Chondrocyte (in vitro differentiated cells): ENCODE data around the gene LEKR1. TPM values are rescaled to one million over a fixed set of nuclear protein-coding genes. Genes with fewer than 3 reads are reported as not detected.

Source experiments
- DNase-seq: peaks from one replicate; pipeline ENCODE4 v3.0.0; 2021; ENCODE audit warnings: mixed read lengths, low spot score
- H3K27ac Mint-ChIP-seq: one replicate; pipeline ENCODE4 v1.8.0; 2021; ENCODE audit warnings: mild to moderate bottlenecking, moderate library complexity, mixed read lengths; ENCODE audit not compliant: unreplicated experiment
- H3K27me3 Mint-ChIP-seq: 2 replicates; pipeline ENCODE4 v1.8.0; 2021; ENCODE audit warnings: low read depth, mixed read lengths
- H3K36me3 Mint-ChIP-seq: 2 replicates; pipeline ENCODE4 v1.8.0; 2021; ENCODE audit warnings: low read depth, mixed read lengths
- H3K4me1 Mint-ChIP-seq: 2 replicates; pipeline ENCODE4 v1.8.0; 2021; ENCODE audit warnings: low read depth, mild to moderate bottlenecking, mixed read lengths
- H3K4me3 Mint-ChIP-seq: one replicate; pipeline ENCODE4 v1.8.0; 2021; ENCODE audit warnings: mild to moderate bottlenecking, moderate library complexity, mixed read lengths; ENCODE audit not compliant: unreplicated experiment
- H3K9me3 Mint-ChIP-seq: 2 replicates; pipeline ENCODE4 v1.8.0; 2021; ENCODE audit warnings: low read depth, mixed read lengths
- CTCF ChIP-seq: fragments of 200-600 bp; sonication (generic); IDR thresholded peaks from 2 replicates; pipeline ENCODE4 v1.5.0; 2021; ENCODE audit warnings: antibody characterized with exemption, mild to moderate bottlenecking, moderate library complexity
- total RNA-seq: library from RNA; stranded (reverse); gene quantifications from 3 replicates; pipeline ENCODE4 v1.2.1, GENCODE V29; 2021

LEKR1 gene
- total RNA-seq, 1 donor from 2014 or later = 0.45 TPM

- peak overlapping the region; percentile 20 for H3K27ac Mint-ChIP-seq
Observed at GRCh38 chr3:157082305-157082982, 256.3 kb downstream of the LEKR1 start.

GRCh38 chr3:157083824-157084223 lies 257.7 kb downstream of the LEKR1 start:
- Mint-ChIP-seq H3K9me3 (no peaks in the 10 kb centered on the region), H3K27me3 (no peaks in the 10 kb centered on the region), H3K27ac (no peak overlapping the region), H3K4me1 (peaks cover 64% of the 10 kb centered on the region), H3K36me3 (no peaks in the 10 kb centered on the region), H3K4me3 (no peak overlapping the region)
- DNase-seq = no peak
- no peak for TF ChIP-seq CTCF

More at GRCh38 chr3:157082305-157082982, 256.3 kb downstream of the LEKR1 start:
- Mint-ChIP-seq H3K4me3 (no peak overlapping the region), H3K4me1 (peaks cover 65% of the 10 kb centered on the region), H3K36me3 (no peaks in the 10 kb centered on the region), H3K27me3 (no peaks in the 10 kb centered on the region), H3K9me3 (no peaks in the 10 kb centered on the region)
- no peak for DNase-seq
- TF ChIP-seq CTCF = no peak

- Mint-ChIP-seq H3K4me3 (no peak overlapping the region), H3K27me3 (no peaks in the 10 kb centered on the region), H3K27ac (peak overlapping the region; percentile 95), H3K4me1 (peaks cover 74% of the 10 kb centered on the region), H3K36me3 (no peaks in the 10 kb centered on the region), H3K9me3 (no peaks in the 10 kb centered on the region)
- no peak for DNase-seq
- no peak for TF ChIP-seq CTCF
Observed at GRCh38 chr3:157086060-157086750, 260.1 kb downstream of the LEKR1 start.

- Mint-ChIP-seq H3K4me1 (peaks cover 74% of the 10 kb centered on the region), H3K36me3 (no peaks in the 10 kb centered on the region), H3K27ac (peak overlapping the region; percentile 95), H3K9me3 (no peaks in the 10 kb centered on the region), H3K27me3 (no peaks in the 10 kb centered on the region), H3K4me3 (no peak overlapping the region)
- DNase-seq = no peak
- TF ChIP-seq CTCF = no peak
Observed at GRCh38 chr3:157086775-157087174, 260.6 kb downstream of the LEKR1 start.

GRCh38 chr3:157087373-157087772 lies 261.2 kb downstream of the LEKR1 start:
- Mint-ChIP-seq H3K27ac (peak overlapping the region; percentile 95), H3K4me1 (peaks cover 74% of the 10 kb centered on the region), H3K9me3 (no peaks in the 10 kb centered on the region), H3K36me3 (no peaks in the 10 kb centered on the region), H3K27me3 (no peaks in the 10 kb centered on the region), H3K4me3 (no peak overlapping the region)
- no peak for TF ChIP-seq CTCF
- DNase-seq = no peak
